ENCODE data around the gene FAM131B. TPM values are rescaled to one million over a fixed set of nuclear protein-coding genes. Genes with fewer than 3 reads are reported as not detected.

The FAM131B gene
- total and polyA plus RNA-seq, 2 of the 8 experiments (the other 6 are each of a cell fraction or from before 2014, with no cell fraction given) = 23.1 to 38.2 TPM

GRCh38 chr7:143358626-143359025 lies 3.9 kb downstream of the FAM131B start:
- no peak overlapping the region for H4K5ac ChIP-seq (ENCODE audit: insufficient read length, low read depth, low read length)
- no peak overlapping the region for H3K9ac ChIP-seq (replicated peaks in 1 of 4; ENCODE audit: extremely low read depth in 1 of 4, low read depth in 3 of 4, low read length in 3 of 4)
- H3K4me3 ChIP-seq (ENCODE audit: extremely low read depth in 1 of 4, insufficient read depth in 2 of 4, low read depth in 3 of 4, low read length in 4 of 4) = no peak overlapping the region
- no peak overlapping the region for H2AFZ ChIP-seq (ENCODE audit: low read length)
- ChIA-PET POLR2A (ENCODE audit: partially characterized antibody) (interaction anchor here (0.7 to 18.8 kb wide), 5 partner anchors 8 to 49 kb away, joined by 3 to 233 read pairs (median 7); partner anchors contain the start of gene ZYX), CTCF (ENCODE audit: partially characterized antibody) (interaction anchor here (1.2 to 7.1 kb wide), 8 partner anchors 10 to 53 kb away, joined by 3 to 29 read pairs (median 14); partner anchors contain the start of gene ZYX)
- H2BK20ac ChIP-seq (ENCODE audit: low read length) = no peak overlapping the region
- no peak overlapping the region for H2BK15ac ChIP-seq (ENCODE audit: low read length)
- no peak overlapping the region for H3K4ac ChIP-seq (replicated peaks; ENCODE audit: insufficient read length, low read depth, low read length)
- H4K20me1 ChIP-seq (replicated peaks in 1 of 2; ENCODE audit: control insufficient read depth in 1 of 2, insufficient read depth in 2 of 2, low read length in 2 of 2) = no peaks in the 10 kb centered on the region
- H2BK5ac ChIP-seq (ENCODE audit: low read depth, low read length) = no peak overlapping the region
- peaks cover 4 to 11% (median 10%) of the 10 kb centered on the region in 4 experiments for H3K4me1 ChIP-seq (replicated peaks in 1 of 4; ENCODE audit: control insufficient read depth in 3 of 4, insufficient read depth in 4 of 4, low read length in 3 of 4)
- H3K56ac ChIP-seq (replicated peaks; ENCODE audit: insufficient read length, low read depth, low read length) = no peak overlapping the region
- H3K18ac ChIP-seq (ENCODE audit: extremely low read depth, low read length) = no peak overlapping the region
- H3K14ac ChIP-seq (ENCODE audit: insufficient read length) = no peak overlapping the region
- FAIRE-seq (no peak), DNase-seq (ENCODE audit: low read depth in 1 of 2, low spot score in 2 of 2) (no peak)
- H4K8ac ChIP-seq (ENCODE audit: extremely low read depth, insufficient read depth, low read length) = no peak overlapping the region
- no peak overlapping the region for H3K23ac ChIP-seq (ENCODE audit: insufficient read length)
- H4K91ac ChIP-seq (replicated peaks; ENCODE audit: insufficient read length, low read length) = no peak overlapping the region
- H3K36me3 ChIP-seq (ENCODE audit: control insufficient read depth in 2 of 4, insufficient read depth in 4 of 4, low read length in 3 of 4) = peaks cover 2 to 35% (median 16%) of the 10 kb centered on the region in 4 experiments; a peak in 6 of 8 replicates
- 88% methylated on average over 12 of the region's 12 CpGs; no CpG with 5 or more reads in 1 of the 2 experiments for WGBS, 2 experiments (ENCODE audit: extremely low coverage in 1 of 2, insufficient coverage in 1 of 2, insufficient read length in 1 of 2, insufficient replicate concordance in 2 of 2, low coverage in 1 of 2, low lambda C conversion rate in 2 of 2, missing lambda C conversion rate in 1 of 2)
- no peaks in the 10 kb centered on the region for H3K9me3 ChIP-seq (ENCODE audit: insufficient read depth in 2 of 2, low read depth in 1 of 2, low read length in 1 of 2)
- H2AK5ac ChIP-seq (ENCODE audit: low read depth, low read length) = no peak overlapping the region
- no peak overlapping the region for H2BK12ac ChIP-seq (ENCODE audit: low read depth, low read length)
- peaks cover 0 to 7% (median 3%) of the 10 kb centered on the region in 4 experiments; a peak in 4 of 7 replicates for H3K27me3 ChIP-seq (replicated peaks in 1 of 4; ENCODE audit: control insufficient read depth in 3 of 4, extremely low read depth in 1 of 4, insufficient read depth in 3 of 4, low read length in 3 of 4)
- no peak overlapping the region for H3K27ac ChIP-seq (ENCODE audit: low read depth, low read length)
- no peaks in the 10 kb centered on the region for H3K79me1 ChIP-seq (ENCODE audit: low read depth, low read length)
- no peak overlapping the region for H2BK120ac ChIP-seq (replicated peaks; ENCODE audit: low read depth, low read length)
- no peak overlapping the region for H3K4me2 ChIP-seq (ENCODE audit: insufficient read depth in 1 of 2, low read depth in 2 of 2, low read length in 2 of 2)
- peaks cover 16% of the 10 kb centered on the region for H3K23me2 ChIP-seq (ENCODE audit: low read depth, low read length)
- H3K79me2 ChIP-seq (ENCODE audit: control insufficient read depth in 1 of 2, insufficient read depth in 2 of 2, low read length in 2 of 2) = no peaks in the 10 kb centered on the region
- no peak for TF ChIP-seq NRF1 (IDR thresholded peaks at IDR 0.05; ENCODE audit: low read depth, low read length)
- TF ChIP-seq ATF3 (IDR thresholded peaks at IDR 0.05; ENCODE audit: insufficient read depth, low read depth, low read length) = no peak
- TF ChIP-seq CTCF (IDR thresholded peaks at IDR 0.05; ENCODE audit: control extremely low read depth in 1 of 3, insufficient read depth in 1 of 3, low read depth in 1 of 3, low read length in 3 of 3) = no peak
